ENCODE measurements around the gene CLDN19.
A peak's percentile ranks its signal among the peaks of the same experiment; 100 is the strongest.
"Not testable (repeated sequence)": the region's sequence is repeated elsewhere in the genome, so short reads cannot be mapped to it uniquely, and the experiment has no call there.

CLDN19 gene

DNA sequence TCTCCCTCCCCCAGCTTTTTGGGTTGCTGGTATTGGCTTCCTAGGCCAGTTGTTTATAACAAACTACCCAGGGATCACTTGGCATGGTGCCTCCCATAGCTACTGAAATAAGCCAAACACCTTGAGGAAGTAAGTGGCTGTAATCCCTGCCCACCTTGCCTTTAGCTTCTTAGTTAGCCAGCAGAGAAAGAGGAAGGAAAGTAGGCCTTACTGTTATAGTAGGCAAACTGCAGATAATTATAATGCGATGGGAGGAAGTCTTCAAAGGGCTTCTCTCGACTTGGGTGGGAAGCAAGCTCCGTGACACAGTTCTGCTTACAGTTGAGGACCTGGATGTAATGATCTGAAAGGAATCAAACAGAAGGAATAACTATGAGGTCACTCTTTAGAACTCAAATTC, 18.6 kb upstream of the CLDN19 start:
- no peak for DNase-seq

DNA sequence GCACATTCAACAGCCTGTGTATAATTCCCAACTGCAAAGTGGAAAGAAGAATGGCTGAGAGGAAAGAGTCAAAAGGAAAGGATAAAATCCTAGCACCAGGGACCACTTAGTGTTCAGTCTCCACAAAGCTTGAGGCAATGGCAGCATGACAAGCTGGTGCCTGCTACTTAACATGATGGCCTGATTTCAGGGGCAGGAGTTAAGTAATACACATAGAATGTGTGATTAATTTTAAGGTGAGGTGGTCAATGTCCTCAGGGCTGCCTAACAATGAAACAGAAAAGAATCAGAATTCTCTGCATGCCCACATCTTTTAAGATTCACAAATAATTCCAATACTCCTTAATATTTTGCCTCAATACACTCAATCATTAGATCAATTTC, 17.8 kb upstream of the CLDN19 start:
- no peak for DNase-seq

DNA sequence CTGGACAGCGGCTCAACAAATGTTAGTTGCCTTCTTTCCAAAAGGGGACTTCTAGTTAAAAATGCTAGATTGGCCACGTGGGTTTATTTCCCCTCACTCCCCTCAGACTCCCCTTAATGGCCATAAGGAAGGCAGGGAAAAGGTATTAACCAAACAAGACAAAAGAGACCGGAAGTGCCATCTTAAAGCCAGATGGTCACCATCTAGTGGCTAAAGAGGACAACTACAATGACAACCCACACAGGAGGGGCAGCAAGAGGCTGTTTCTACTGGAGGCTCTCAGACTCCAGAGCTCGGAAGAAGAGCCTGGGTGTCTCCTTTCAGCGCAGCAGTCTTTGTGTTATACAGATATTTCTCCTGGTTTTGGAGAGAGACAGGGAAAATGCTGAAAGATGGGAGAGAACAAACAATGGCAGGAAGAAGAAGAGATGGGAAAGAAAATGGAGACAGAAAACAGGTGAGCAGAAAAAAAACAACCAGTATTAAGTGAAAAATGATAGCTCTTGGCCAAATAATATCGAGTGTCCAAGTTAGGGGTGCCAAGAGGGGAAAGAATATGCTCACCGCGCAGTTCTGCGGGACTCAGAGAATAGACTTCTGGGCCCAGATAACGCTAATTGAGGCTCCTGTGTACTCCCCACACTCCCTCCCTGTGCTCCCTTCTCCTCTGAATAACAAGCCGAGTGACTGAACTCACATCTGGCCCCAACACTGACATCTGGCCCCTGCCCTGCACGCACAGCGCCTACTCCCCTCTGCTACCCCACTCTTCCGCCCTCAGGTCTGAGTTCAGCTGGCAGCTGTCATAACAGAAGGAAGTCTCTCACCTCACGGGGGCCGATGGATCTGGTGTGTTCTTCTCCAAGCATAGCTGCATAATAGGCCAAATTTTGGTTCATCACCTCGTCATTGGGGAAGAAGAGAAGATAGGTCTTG, 17.2 kb upstream of the CLDN19 start:
- peak; percentile 55 for DNase-seq

DNA sequence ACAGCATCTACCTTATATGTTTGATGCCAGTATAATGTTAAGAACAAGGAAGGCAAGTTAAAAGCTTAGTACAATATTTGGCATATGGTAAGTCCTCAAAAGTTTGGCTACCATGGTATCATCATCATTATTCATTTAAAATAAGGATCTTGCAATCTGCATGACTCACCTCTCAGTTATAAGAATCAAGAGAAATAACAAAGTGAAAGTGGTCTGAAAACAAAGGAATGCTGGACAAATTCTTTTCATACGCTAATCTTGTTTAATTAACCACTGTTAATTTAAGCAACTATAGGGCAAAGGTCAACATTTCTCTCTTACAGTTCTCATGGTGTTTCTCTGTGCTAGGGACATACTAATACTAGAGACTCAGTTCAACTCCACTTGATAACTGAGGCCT, 13.0 kb upstream of the CLDN19 start:
- no peak for DNase-seq

DNA sequence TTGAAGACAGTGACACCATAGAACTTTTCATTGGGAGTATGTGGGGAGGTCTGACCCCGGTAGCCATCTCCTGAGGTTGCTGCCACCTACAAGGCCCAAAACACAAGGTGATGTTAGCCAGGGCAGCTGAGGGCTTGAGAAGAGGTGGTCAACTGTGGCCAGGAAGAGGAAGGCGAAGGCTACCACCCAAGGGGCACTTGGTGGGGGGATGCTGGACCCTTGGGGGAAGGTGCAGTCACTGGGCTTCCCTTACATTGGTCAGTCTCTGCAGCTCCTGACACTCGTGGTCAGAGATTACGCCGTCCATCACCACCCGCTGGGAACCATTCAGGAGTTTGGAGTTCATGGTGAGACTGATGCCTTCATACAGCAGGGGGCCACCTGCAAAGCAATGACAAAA, 12.2 kb upstream of the CLDN19 start:
- DNase-seq = no peak

DNA sequence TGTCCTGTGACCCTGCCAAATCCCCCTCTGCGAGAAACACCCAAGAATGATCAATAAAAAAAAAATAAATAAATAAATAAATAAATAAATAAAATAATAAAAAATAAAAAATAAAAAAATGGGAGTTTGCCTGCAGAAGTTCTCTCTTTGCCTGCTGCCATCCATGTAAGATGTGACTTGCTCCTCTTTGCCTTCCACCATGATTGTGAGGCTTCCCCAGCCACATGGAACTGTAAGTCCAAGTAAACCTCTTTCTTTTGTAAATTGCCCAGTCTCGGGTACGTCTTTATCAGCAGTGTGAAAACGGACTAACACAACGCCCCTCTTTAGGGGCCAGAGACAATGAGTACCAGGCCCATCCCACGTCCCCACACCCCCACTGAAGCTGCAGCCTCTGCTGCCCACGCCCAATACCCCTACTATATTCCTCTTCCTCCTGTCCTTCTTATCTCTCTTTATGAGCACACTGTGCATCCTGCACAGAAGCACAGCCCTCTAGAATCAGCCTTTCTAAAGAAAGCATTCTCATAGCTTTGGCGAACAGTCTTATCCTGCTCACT, 11.6 kb upstream of the CLDN19 start:
- DNase-seq = not testable (repeated sequence)

DNA sequence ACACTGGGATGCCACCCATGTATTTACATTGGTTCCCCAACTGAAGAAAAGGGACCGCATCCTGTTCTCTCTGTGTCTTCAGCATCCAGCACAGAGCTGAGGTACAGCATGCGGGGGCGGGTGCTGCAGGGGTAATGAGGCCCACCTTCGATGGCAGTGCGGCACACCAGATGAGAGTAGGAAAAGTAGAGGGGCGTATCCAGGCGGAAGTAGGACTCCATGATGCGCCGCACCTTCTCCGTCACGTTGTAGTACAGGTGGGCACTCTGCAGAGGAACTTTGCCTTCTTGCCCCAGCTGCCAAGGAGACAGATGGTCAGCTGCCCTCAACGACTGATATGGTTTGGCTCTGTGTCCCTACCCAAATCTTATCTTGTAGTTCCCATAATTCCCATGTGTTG, 10.0 kb upstream of the CLDN19 start:
- no peak for DNase-seq

DNA sequence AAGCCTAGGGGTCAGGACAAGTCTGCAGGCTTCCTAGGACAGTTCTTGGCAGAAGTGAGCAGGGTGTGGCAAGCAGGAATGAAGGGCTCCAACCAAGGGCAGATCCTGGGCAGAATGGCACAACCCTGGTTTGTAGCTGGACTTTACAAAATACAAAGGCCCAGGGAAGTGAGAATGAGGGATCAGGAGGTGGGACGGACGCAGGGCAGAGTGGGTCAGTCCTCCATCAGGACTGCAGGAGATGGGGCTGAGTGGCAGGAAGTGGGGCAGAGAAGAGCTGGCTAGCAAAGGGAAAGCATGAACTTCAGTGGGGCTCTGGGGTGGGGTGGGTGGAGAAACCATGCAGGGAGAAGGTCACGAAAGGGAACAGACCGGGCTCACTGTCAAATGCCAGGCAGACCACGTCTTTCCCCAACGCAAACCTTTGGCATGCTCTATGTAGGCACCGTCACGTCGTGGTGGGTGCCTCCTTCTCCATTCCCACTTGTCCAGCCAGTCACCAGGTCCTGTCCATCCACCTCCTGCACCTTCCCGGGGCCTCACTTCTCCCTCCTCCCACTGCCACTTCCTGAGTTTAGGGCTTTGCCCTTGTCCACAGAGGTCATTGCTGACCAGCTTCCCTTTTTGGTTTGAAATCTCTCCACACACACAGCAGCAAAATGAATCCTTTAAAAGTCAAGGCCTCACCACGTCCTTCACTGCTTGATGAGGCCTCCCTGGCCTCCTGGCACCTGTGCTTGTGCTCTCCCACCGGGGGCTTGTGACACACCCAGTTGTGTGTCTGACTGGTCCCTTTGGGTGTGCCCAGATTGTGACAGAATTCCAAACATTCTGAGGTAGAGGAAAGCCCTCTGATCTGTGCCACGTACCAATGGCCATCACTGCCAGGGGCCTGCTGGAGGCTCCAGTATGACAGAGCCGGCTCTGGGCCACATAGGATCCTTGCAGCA, 8.7 kb upstream of the CLDN19 start:
- no peak for DNase-seq

DNA sequence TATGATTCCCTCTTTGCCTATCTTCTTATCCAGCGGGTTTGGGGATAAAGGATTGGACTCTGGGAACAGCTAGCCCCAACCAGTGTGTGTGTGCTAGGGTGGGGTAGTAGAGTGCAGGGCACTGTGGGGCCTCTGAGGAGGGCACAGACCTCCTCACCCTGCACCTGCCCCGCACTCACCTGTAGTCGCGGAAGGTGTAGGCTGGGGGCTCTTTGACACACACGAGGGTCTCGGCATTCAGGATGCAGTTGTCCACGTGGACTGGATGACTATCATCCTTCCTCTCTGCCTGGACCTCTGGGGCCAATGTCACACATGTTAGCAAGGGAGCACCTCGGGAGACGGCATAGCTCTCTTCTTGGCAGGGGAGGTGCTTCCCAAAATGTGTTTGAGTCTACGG, 8.0 kb upstream of the CLDN19 start:
- DNase-seq = no peak

DNA sequence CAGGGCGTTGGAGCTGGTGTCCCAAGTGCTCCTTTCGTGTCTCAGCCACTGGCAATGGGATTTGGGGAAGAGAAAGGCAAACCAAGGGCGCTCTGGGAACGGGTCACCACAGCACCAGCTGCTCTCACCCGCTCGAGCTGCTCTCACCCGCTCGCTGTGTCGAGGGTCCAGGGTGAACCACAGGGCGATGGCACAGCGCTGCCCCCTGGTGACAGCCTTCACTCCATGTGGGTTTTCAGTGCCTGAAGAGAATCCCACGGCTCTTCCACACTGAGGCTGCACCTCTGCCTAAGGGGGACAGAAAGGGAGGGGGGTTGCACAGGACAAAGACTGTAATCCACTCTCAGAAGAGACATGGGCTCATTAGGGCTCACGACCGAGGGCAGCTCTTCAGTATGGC, 7.1 kb upstream of the CLDN19 start:
- DNase-seq = peak; percentile 74

DNA sequence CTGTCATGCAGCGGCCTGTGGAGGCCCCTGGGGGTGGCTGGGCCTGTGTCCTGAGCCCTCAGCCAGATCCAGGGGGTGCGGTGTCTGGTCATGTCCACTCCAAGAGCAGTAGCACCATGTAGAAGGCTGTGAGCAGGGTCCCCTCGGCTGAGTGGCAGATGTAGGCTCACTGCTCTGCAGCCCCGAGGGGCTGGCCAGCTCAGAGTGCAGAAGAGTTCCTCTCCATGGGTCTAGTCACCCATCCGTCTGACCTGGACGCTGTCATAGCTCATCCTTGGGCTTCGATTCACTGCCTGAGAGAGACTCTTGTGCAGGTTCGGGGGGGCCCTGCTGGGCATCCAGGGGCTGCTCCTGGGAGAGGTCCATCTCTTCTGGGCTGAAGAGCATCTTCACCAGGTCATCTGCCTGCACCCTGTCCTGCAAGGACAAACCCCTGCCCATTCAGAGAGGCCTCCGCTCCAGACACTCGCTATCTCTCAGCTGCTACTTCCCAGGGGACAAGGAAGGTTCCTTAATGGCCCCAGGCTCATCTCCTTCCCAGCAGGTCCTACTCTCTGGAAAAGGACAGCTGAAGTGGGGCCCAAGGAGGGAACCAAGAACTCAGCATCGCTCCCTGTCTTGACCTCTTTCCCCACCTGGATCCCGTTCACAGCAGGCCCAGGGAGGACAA, 6.5 kb upstream of the CLDN19 start:
- no peak for DNase-seq

DNA sequence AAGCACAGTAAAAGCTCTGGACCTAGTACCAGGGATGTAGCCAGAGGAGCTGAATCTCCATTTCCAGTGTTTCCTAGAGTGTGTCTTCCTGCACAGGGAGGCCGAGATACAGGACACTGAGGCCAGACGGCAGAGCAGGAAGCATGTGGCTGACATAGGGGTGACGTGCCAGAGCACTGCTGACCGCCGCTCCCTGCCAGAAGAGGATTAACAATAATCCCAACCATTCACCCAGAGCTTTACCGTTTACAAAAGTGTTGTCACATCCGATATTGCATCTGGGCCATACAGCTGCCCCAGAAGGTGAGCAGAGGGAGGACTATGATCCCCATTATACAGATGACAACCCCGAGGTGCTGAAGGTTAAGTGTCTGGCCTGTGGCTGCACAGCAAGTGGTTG, 5.8 kb upstream of the CLDN19 start:
- no peak for DNase-seq

DNA sequence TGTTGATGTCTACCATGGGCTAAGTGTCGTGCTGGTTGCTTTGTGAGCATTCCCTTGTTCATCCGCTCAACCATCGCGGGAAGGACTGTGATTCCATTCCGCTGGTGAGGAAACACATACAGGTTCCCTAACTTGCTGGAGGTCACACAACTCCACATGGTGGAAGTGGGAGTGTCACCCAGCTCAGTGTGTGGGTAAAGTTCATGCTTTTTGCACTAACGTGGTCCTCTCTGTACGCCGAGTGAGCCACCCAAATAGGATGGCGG, 4.0 kb upstream of the CLDN19 start:
- DNase-seq = no peak

DNA sequence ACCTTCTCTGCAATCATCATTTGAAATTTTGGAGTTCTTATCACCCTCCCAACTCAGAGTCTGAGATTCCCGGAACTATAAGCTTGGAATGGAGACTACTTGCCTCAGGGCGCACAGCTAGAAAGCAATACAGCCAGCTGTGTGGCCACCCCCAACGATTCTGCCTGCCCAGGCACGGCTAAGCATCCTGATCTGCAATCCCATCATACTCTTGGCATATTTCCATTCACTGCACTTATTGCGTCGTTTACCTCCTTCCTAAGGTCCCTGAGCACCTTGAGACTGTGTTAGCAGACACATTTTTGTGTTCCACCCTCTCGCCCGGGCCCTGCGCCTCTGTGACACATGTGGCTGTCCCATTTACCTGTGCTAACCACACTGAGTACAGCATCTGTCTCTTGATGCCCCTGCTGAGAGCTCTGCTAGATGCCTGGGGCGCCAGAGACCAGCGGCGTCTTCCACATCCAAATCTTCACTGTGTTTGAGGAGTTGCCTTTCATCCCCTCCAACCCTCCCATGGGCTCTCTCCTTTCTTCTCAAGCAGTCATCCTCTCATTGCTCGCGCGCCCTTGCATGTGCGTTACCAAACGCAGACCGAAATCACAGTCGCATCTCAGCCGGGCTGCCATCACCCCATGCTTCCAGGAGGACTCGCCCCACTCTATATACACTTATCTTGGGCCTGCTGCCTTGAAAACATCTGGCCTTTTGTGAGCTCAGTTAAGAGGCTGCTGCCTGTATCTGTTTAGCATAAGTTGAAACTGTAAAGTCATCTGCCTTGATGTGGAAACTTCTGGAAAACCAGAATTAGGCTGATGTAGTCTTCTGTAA, 3.5 kb upstream of the CLDN19 start:
- no peak for DNase-seq

DNA sequence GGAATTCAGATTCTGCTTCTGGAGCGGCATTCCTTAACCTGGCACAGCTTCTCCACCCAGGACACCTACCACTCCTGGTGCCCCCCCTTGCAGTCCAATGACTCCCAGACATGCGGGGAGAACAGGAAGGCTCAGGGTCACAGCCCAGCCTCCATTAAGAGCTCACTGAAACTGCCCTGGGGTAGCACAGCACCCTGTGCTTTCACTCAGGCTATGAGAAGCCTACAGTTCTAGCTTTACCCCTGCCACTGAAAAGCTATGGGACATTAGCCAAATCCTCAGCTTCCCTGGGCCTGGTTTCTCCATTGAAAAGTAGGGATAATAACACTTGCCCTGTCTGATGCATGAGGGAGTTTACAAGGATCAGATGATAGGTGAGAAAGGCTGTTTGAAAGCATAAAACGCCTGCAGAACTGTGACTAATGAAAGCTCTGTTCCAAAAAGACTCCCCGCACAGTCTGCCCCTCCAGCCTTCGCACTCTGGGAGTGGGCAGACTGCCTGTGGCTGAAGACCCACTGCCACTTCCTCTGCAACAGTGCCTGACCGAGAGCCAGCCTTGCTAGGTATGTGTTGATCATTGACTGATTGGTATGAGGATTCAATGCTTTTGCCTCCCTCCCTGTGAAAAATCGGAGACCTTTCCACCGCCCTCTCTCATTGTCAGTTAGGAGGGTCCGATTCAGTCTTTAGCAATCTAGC, 2.7 kb upstream of the CLDN19 start:
- DNase-seq = no peak

DNA sequence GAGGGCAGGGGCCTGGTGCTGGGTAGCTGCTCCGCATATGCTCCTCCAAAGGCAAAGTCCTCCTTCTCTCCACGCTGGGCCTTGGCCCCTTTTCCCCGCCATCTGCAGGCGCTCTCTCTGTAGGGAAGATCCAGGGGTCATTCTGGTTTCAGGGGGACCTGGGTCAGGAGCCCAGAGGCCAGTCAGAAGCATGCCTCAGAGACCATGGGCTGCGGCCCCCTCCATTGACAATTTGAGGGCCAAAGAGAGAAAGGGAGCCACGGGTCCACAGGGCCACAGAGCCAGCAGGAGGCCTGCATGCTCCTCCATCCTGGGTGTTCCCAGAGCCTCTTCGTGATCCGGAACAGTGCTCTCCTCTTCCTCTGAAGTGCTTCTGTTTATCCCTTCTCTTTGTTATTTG, 2.1 kb upstream of the CLDN19 start:
- DNase-seq = no peak

DNA sequence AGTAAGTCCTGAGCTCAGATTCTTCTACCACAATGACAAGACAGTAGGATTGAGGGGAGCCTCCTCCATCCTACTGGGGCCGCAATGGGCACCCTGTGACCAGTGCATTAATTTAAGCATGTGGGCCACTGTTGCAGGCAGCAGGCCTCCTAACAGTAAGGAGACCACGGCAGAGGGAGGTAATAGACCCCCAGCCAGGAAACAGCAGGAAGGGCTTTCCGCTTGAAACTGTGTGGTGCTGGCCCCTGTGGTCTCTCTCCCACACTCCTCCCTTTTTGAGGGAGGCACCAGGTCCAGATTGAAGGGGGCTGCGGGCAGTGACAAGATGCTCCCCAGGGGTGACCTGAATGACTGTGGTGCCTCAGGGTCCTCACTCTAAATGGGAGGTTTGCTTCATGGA, 1.7 kb upstream of the CLDN19 start:
- no peak for DNase-seq

DNA sequence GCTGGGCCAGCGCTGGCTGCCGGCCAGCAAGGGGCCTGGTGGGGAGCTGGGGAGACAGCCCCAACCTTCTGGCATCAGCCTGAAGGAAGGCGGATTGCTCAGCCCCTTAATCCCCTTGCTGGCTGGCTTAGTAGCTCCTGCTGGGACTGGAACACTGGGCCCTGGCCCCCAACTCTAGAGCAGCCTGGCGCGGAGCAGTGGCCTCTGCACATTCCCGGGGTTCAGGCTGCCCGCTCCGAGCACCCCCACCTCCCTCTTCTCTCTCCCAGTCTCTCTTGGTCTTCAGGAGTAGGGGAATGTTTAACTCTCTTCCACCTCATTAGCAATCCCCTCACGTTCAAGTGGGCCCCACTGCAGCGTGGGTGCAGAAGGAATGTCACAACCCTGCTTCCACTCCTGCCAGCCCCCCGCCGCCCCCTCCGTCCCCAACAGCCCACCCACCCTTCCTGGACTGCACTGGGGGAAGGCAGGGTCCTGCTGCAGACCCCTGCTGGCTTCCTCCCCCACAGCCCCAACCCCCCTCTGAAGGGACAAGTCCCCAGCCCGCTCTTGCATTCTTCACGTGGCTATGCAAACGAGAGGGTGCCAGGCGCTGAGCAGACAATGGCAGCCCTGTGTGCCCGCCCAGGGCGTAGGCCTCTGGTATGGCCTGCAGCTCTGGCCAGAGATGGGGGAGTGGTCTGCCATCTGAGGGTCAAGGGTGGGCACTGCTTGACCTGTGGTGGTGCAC, 980 bp upstream of the CLDN19 start:
- DNase-seq = no peak

DNA sequence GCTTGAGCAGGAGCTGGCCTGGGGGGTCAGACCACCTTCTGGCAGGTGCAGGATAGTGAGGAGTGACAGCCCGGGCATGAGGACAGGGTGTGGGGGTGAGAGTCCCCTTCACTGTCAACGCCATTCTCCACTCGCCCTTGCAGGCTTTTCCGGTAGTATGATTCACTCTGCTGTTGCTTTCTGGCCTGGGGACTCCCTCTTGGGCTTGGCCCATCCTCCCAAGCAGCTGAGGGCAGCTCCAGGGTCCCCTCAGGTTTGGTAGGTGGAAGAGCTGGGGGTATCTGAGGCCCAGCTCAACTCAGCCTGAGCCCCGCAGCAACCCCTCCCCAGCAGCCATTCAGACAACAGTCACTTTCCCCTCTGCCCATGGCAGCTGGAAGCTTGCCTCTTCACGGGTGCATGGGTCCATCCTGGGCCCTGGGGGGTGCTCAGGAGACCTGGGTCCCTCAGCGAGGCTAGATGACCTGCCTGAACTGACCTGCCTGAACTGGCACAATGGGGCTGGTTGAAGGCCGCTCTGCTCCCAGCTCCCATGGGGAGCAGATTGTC, 1.3 kb downstream of the CLDN19 start:
- DNase-seq = no peak

DNA sequence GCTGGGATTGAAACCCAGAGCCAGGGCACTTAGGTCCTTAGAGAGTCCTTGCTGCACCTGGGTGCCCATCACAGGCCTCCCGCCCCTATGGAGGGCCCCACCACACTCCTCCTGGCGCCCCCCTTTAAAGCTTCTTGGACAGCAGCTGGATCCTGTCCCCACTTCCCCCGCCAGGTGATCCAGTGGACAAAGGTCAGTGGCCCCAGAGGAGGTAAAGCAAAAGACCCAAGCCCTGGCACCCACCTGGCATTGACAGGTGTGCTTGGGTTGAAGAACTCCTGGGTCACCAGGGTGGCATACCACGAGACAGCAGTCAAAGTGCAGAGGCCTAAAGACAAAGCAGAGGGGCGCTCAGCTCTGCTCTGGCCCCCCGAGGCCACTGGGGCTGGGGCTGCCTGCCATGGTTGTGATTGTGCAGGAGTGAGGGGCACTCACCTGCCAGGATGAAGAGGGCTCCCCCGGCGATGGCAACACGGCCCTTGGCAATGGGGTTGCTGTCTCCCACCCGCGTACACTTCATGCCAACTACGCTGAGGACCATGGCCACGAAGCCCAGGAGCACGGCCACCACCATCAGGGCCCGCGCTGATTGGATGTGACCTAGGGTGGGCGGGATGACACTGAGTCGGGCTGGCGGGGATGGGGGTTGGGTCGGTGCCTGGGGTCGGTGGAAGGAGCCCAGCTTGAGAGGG, 1.9 kb downstream of the CLDN19 start:
- no peak for DNase-seq

Measured in NCI-H1694 (cell line).